Retinal pigment epithelial cell (primary cell): ENCODE measurements around the gene RPEL1.
"Not testable (repeated sequence)": the region's sequence is repeated elsewhere in the genome, so short reads cannot be mapped to it uniquely, and the experiment has no call there.

Experiments used
- DNase-seq: peaks from one replicate; pipeline ENCODE4 v3.0.0-alpha.2; 2010; ENCODE audit warnings: low read depth
- H3K4me3 ChIP-seq: 2 replicates; pipeline ENCODE4 v1.5.1; 2011; ENCODE audit warnings: mild to moderate bottlenecking, low read length, control low read depth, moderate library complexity
- CTCF ChIP-seq: conservative IDR thresholded peaks from 2 replicates; pipeline ENCODE4 v1.5.1; 2011; ENCODE audit warnings: low read depth, low read length, control low read depth, inconsistent platforms

The RPEL1 gene

GRCh38 chr10:103256613-103257012 lies 10.9 kb downstream of the RPEL1 start:
- DNase-seq: no peak
- TF ChIP-seq CTCF: no peak
- no peak overlapping the region for H3K4me3 ChIP-seq

GRCh38 chr10:103257812-103258211 lies 12.1 kb downstream of the RPEL1 start:
- TF ChIP-seq CTCF: no peak
- H3K4me3 ChIP-seq: no peak overlapping the region
- DNase-seq: no peak

GRCh38 chr10:103258928-103259327 lies 13.2 kb downstream of the RPEL1 start:
- DNase-seq, H3K4me3 ChIP-seq: not testable (repeated sequence)

GRCh38 chr10:103259989-103260388 lies 14.3 kb downstream of the RPEL1 start:
- no peak overlapping the region for H3K4me3 ChIP-seq
- DNase-seq: no peak
- no peak for TF ChIP-seq CTCF

- TF ChIP-seq CTCF: no peak
Observed at GRCh38 chr10:103262229-103262628, 16.5 kb downstream of the RPEL1 start.

GRCh38 chr10:103265717-103266329 lies 20.1 kb downstream of the RPEL1 start:
- no peak overlapping the region for H3K4me3 ChIP-seq
- no peak for TF ChIP-seq CTCF
- DNase-seq: peak; percentile 39

More at GRCh38 chr10:103262229-103262628, 16.5 kb downstream of the RPEL1 start:
- no peak for DNase-seq
- no peak overlapping the region for H3K4me3 ChIP-seq

GRCh38 chr10:103273041-103273441 lies 27.4 kb downstream of the RPEL1 start:
- DNase-seq: peak; percentile 61
- H3K4me3 ChIP-seq: no peak overlapping the region
- TF ChIP-seq CTCF: no peak
